GM12874 (cell line): Measurements from ENCODE around the gene SLC9A9.

Experiments
- CTCF ChIP-seq: IDR thresholded peaks from 2 replicates; pipeline ENCODE4 v1.5.1; 2011; ENCODE audit warnings: low read depth, mild to moderate bottlenecking, control low read depth, low read length, moderate library complexity; ENCODE audit not compliant: insufficient read depth

SLC9A9 gene

GRCh38 chr3:143839980-143840379 is 8.3 kb downstream of the SLC9A9 start:
- no peak for TF ChIP-seq CTCF

- TF ChIP-seq CTCF, result no peak
Measured at GRCh38 chr3:143837076-143837475, 11.2 kb downstream of the SLC9A9 start.

- no peak for TF ChIP-seq CTCF
Measured at GRCh38 chr3:143835312-143835711, 13.0 kb downstream of the SLC9A9 start.

GRCh38 chr3:143832433-143832832 is 15.8 kb downstream of the SLC9A9 start:
- no peak for TF ChIP-seq CTCF

GRCh38 chr3:143831994-143832393 is 16.3 kb downstream of the SLC9A9 start:
- TF ChIP-seq CTCF, result no peak

- no peak for TF ChIP-seq CTCF
Measured at GRCh38 chr3:143831208-143831607, 17.1 kb downstream of the SLC9A9 start.

- TF ChIP-seq CTCF, result no peak
Measured at GRCh38 chr3:143830786-143831185, 17.5 kb downstream of the SLC9A9 start.

GRCh38 chr3:143830063-143830462 is 18.2 kb downstream of the SLC9A9 start:
- no peak for TF ChIP-seq CTCF
